T-helper 22 cell (primary cell): Measurements from ENCODE around the gene CRNKL1.

Source experiments
- DNase-seq: peaks from one replicate; pipeline ENCODE4 v3.0.0-alpha.2; 2020; ENCODE audit warnings: low read depth

CRNKL1 gene

DNA sequence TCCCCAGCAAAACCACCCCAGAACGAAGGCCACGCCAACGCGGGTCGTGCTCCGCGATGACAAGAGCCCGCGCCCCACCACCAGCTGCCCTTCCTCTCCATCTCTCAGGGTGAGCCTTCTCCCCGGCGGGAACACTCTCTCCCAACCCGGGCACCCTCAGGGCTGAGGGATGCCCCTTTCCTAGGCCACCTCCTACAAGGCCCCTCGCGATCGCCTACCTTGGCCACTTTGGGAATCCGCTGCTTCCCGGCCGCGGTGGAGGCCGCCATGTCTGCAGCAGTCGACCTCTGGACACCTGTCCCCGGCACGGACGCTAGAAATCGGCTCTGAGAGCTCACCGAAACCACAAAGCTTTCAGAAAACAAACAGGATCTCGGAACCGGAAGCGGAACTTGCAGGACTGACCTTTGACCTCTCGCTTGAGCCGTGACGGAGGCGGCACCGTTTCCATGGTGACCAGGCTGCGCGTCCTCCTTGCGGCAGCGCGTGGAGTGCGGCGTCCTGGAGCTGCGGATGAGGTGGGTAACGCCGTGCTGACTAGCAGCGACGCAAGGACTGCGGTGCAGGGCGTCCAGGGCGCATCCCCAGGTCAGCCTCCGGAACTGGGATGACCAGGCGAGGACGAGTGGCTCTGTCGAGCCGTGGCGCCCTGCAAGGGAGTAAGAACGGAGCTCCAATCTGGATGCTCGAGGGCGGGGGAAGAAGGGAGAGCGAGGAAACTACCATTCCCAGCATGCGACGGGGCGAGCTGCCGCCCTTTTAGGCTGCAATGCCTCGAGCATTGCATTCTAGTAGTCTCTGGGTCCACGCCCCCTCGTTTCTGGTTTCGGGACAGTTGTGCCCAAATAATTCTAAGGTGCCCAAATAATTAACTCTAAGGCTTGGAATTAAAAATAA, at the start of gene CRNKL1, which contains the start of gene CFAP61:
Gene CRNKL1 (minus strand): TSS at position 393 of the 897 bp plus-strand sequence. CDS start 124 bp downstream, at position 269.
Gene CFAP61 (plus strand): TSS at position 459 of the 897 bp plus-strand sequence. CDS start 4,122 bp downstream, outside the sequence.
- DNase-seq = peak; percentile 94

DNA sequence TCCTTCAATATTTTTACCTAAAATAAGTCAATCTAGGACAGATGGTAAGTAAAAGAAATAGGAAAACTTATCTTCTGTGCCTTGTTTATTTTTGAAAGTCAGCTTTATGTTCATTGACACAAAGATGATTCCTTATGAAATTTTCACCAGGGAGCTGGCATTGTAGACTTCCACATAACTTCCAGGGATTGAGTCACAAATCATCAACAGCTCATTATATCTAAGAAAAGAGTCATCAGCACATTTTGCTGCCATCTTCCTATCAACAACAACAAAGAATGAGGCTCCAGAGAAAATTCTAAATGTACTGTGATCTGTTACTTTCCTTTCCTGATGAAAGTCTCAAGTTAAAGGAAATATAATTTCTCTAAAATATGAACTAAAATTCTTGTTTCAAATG, 48.6 kb upstream of the CRNKL1 start:
- no peak for DNase-seq

DNA sequence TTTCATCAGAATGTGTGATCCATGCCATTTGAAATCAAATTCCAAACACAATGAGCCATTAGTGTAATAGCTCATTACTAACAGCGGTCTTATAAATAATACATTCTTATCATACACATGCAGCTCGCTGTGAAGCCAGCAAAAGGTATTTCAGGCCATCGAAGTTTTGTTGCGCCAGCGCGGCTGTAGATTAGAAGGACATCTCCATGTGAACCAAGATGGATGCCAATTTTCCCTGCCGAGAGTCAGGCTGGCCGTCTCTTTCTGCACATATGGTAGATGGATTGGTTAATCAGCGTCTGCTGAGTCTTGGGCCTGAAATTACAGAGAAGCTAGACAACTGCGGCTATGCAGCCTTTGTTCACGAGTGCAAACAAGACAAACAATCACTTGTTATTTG, 44.2 kb upstream of the CRNKL1 start:
- DNase-seq = no peak

DNA sequence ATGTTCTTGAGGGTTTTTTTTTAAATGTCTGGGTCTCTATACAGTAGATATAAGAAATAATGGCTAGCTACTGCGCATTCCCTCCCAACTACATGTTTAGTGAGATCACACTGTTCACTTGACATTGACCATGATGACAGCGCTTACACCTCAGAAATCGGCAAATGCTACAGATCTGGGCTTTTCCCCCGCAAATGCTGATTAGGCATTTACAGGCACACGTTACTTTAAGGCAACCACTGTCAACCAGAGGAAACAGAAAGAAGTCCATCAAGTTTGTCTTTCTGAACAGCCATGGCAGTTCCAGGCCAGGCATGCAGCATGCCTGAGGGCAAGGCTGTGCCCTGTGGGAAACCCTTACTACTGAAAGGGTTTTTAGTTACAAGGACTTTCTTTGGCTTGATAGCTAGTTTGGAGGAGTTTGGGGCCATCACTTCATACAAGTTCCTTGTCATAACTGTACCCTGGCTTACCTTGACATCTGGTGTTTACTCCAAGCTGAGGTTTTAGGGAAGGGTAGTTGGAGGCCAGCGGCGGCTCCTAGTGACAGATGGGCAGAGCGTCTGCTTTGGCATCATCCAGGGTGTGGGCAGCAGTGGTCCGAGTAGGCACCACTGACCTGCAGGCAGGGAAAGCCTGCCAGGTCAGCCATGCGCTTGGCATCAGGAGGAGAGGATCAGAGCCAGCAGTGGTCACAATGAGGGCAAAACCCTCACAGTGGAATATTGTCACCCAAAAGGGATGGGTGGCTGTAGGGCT, 43.0 kb upstream of the CRNKL1 start:
- no peak for DNase-seq

DNA sequence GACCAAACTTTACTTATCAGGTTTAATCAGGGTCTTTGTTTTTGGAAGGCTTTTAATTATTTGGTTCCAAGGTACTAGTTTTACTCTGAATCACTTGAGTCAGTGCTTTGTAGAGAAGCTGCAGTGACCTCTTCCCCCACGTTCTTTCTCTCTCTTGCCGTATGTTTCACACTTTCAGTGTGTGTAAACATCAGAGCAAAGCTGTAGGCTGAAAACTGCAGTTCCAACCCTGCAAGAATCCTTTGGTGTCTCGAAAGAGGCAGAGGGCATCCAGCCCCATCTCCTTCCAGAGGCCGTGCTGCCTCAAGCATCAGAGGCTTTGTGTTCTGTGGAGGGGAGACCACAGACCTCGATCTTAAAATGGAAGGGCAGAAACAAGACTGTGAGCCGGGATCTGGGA, 42.1 kb upstream of the CRNKL1 start:
- no peak for DNase-seq

DNA sequence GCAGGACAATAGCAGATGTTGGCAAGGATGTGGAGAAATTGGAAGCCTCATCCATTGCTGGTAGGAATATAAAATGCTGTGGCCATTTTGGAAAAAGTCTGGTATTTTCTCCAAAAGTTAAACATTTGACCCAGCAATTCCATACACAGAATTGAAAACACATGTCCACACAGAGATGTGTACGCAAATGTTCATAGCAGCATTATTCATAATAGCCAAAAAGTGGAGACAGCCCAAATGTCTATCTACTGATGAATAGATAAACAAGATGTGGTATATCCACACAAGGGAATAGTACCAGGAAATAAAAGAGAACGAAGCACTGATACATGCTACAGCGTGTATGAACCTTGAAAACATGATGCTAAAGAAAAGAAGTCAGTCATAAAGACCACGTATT, 40.6 kb upstream of the CRNKL1 start:
- DNase-seq = no peak

DNA sequence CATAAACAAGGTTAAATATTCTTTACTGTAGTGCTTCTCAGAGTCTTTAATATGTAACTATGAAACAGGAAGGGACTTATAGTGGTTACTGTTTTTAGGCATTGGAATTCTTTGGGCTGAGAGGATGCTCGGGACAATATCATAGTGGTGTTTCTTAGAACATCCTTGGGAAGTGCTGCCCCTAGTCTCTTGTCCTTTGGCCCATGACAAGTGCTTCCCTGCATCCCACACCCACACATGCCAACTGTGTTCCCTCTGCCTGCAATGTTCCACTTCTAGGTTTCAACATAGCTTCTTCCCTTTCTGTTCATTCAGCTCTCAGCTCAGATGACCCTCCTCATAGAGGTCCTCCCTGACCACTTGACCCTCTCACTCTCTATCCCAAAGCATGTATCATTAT, 37.7 kb upstream of the CRNKL1 start:
- DNase-seq = no peak

DNA sequence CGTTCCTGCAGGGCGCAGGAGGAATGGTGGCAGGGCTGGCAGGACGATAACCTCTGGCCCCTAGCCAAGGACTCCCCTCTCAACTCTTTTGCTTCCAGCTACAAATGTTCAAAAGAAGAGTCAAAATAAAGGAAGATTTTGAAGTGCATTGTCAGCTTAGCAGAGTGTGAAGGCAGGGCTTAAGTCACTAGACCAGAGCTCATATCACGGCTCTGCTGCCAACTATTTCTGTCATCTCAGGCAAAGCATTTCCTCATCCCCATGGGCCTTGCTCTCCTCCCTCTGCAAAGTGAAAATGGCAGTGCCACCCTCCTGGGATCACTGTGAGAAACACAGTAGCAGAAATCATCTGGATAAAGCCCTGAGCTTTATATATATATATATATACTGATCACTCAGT, 36.8 kb upstream of the CRNKL1 start:
- DNase-seq = no peak

DNA sequence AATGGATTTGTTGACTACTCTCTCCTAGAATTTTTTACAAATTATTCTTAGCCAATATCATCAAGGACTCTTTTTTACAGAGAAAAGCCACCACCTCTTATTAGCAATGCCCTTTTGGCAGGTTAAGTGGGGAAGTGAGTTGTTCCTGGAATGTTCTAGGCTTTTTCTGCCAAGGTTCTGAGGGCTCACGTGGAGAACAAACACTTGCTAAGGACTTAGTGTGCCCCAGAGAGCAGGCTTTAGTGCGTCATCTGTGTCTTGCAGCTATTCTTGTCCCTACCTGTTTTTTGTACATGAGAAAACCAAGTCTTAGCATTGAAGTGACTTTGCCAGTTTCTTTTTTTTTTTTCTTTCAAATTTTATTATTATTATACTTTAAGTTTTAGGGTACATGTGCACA, 33.5 kb upstream of the CRNKL1 start:
- DNase-seq = no peak

DNA sequence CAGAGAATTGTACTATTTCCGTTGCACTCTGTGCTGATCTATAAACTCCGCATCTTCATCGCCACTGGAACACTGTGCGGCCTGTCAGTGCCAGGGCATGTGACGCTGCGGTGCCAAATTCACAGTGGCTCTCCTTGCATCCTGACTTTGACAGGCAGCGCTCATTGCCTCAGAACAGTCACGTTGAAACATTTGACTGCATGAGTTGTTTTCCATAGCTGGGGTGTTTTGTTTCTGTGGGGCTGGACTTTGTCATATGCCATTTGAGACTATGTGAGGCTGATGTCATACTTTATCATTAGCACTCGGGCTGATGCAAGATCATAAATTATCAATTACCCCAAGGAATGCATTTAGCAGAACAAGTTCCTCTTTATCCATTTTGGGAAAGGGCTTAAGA, 32.8 kb upstream of the CRNKL1 start:
- DNase-seq = no peak

DNA sequence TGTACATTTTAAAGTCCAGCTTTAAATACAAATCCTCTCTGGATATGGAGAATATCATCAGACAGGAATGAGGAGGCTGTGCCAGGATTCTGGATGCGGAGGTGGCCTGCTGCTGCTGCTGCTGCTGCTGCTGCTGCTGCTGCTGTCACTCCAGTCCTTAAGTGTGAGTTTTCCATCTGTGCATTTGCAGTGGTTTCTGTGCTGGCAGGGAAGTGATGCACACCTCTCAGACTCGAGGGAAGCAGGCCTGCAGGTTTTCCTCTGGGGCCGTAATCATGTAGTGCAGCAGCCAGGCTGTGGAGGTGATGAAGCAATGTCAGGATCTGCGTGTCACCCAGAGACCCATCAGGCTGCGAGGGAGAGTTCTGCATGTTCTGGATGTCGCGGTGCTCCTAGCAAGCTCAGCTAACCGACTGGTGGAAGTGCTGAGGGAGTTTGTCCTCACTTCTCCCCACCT, 32.1 kb upstream of the CRNKL1 start:
- DNase-seq = no peak

DNA sequence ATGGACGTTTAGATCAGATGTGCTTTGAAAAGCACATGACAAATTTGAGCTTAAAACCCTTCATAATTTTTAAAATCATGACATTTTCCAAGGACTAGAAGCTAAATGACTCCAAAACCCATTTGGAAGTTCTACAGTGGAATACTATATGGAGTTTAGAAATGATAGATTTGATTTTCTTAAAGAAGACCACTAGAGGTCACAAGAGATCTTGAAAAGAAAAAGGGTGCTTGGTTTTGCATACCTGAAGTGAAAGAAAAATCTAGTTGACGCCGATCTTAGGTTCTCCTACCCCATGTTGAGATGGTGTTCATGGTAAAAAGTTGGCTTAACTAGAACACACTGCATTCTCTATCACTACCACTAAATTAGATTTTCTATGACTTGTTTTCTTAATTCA, 31.5 kb upstream of the CRNKL1 start:
- no peak for DNase-seq

DNA sequence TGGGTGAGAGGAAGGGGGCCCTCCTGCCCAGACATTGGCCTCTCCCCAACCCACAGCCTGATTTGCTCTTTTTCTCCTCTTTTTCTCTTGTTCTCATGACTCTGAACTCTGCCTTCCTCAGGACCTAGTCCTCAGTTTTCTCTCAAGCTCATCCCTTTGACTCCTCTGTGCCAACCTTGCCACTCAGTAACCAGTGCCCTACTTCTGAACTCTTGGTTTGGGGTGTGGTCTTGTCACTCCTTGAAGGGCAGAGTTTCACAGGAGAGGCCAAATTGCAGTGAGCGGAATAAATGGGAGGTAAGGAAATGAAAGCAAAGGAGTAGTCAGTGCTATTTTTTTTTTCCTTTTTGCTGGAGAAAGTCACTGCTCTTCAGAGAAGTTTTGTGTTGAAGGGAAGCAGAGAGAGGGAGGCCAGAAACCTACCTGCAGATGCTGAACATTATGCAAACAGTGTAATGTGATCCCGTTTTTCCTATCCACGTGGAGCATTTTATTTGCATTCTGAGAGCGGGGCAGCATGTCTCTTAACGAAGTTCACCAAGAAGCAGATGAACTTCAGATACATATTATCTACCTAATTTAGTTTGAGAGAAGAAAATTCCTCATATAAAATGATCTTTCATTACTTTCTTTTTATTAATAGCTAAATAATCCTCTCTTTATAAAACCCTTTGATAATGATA, 27.0 kb upstream of the CRNKL1 start:
- DNase-seq = no peak

DNA sequence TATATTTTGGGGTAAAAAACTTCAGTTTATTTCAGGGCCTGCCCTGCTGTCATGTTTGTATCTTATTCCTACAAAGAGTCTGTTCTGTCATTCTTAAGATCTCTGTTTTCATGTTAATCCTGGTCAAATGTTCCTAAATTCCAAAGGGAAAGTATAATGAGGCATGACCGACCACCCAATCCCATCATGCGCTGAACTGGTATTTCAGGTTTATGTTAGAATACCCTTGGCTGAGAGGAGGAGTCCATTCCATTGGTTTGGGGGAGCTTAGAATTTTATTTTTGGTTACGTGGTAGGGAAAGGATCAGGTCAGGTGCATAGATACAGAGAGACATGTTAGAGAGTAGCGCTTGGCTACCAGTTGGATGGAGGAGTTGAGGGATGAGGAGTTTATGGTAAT, 25.8 kb upstream of the CRNKL1 start:
- no peak for DNase-seq

DNA sequence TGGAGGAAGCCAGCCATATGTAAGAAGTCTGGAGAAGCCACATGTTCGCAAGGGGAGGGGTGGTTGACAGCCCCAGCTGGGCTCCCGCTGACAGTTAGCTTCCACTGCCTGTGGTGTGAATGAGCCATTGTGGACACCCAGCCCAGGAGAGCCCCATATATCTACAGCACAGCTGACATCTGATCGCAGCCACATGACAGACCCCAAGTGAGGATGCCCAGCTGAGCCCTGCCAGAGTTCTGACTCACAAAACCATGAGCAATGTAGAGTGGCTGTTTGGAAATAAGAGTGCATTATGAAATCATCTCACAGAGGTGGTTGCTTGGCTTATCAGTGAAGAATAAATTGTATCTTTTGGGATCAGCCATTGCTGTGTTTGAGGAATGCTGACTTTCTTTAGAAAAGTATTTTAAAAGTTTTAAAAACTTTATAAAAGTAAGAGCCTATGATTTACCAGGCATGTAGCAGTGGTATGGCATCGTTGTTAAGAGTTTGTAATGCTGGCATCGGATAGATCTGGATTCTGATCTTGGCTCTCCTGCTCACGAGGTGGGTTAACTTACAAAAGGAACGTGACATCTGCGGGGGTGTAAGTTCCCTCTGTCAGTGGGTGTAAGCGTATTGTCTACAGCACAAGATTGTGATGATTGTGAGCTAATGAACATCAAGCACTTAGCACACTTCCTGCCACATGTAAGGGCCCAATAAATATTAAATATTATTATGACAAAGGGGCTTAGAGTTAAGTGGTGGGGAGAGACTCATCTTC, 24.2 kb upstream of the CRNKL1 start:
- DNase-seq = no peak

DNA sequence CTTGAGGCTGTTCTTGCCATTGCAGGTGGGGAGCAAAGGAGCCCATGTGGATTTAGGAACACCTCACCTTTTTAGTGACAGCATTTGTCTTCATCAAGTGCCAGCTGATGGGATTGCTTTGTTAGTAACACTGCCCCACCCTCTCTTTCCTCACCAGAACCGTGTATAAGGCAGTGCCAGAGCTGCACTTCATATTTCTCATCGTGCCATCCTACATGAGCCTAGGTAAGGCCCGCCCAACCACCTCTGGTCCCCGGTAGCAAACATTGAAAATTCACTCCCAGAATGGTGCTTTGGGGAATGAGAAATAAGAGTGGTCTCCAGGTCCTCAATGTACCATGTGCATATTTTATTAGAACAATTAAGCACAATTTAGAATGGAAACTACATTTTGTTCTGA, 22.8 kb upstream of the CRNKL1 start:
- no peak for DNase-seq

DNA sequence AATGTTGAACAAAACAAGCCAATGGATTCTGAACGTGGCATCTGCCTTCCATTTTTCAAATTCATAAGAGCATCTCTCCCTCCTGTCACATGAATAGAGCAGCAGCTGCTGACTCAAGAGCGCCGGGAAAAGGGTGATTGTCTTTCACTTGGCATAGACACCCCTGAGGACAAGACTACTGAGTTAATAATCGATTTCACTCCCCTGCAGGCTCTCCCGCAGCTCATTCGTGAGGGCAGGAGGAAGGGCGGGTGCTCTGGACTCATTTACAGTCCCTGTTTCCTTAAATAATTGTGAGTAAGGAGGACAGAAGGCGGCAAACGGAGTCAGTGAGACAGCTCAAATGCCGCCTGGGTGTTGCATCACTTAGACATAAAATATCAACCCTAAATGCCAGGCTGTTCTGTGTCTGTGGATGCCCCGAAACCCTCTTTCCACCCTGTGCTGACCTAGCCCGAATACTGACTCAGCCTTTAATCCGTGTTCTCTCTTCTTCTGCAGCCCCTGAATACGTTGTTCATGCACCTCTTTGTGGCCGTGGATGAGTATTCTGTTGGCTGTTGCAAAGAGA, 21.6 kb upstream of the CRNKL1 start:
- no peak for DNase-seq

DNA sequence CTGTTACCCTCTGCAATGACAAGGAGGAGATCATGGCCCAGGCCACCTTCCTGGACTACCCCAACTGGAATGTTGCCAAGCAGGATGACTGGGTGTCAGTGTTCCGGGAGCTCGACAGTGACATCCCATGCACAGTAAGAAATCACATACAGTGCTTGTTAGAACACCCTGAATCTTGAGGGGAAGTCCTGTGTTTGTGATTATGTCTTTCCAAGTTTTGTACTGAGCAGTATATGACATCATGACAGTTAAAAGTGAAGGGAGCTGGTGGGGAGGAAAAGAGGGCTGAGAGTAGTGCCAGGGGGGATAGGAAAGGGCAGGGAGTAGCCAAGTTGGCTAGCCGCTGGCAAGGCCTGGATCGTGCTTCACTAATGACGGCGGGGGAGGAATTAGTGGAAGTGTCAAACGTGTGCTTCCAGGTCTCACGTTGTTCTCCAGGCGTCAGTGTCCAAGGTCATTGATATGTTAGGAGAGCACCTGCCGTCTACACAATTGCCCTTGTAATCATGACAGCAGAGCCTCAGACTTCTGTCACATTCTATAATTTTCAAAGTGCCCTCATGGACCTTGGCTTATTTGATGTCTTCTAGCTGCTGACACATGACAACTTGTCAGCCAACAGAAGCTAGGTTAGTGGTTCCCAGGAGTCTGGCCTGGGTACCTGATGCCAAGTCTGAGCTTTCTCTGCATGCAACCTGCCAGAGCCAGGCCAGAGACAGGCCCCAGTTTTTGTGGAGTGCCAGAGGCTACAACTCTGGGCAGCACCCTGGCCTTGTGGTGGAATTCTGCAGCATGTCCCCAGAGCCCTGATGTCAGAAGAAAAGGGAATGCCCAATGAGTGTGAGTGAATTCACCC, 18.8 kb upstream of the CRNKL1 start:
- no peak for DNase-seq

DNA sequence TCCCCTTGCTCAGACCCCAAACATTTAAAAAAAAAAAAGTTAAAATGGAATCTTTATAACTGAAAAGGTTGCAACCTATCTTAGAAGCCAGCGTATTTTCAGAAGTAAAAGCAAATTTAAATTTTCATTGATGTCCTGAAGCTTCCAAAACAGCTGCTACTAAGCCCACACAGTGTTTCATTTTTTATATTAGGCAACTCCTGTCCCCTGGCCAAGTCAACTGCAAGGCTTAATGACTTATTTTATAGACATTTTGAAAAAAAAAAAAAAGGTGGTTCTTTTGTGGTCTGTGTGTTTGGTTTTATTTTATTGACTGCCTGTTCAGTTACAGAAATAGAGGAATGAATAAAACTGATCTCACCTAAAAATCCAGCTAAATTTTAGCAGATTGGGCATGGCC, 13.1 kb upstream of the CRNKL1 start:
- no peak for DNase-seq

DNA sequence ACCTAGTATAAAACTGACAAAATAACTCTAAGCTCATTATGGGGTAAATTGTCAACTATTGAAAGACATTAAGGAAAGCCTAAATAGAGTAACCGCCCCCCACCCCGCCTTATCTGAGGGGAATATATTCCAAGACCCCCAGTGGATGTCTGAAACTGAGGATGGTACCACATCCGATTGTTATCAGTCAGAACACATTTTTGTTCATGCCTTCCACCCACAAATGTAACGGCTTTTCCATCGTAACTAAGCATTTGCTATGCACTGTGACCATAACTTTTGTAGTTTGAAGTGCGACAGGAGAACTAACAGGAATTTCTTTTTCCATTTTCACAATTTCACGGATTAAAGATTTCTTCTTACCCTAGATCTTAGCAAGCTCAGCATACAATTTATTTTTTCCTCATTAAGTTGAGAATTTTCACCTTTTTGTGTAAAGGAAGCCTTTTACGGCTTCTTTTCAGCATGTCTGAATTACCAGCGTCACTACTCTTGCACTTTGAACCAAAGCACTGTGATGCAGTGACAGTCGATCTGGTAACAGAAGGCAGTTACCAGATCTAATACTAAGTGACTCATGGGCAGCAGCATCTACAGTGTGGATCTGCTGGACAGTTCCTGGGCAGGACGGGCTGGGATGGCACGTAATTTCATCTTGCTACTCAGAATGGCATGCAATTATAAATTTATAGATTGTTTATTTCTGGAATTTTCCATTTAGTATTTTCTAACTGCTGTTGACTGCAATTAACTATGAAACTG, 11.9 kb upstream of the CRNKL1 start:
- no peak for DNase-seq
